LNCaP clone FGC (cell line): ENCODE data around the gene DTNA.

ENCODE experiments used
- DNase-seq: peaks from one replicate; pipeline ENCODE4 v3.0.0-alpha.2; 2011; ENCODE audit warnings: low read depth
- H3K4me3 ChIP-seq: 2 replicates; pipeline ENCODE4 v1.5.1; 2011; ENCODE audit warnings: mild to moderate bottlenecking, low read depth, low read length, control low read depth
- CTCF ChIP-seq: IDR thresholded peaks from 2 replicates; pipeline ENCODE4 v1.5.1; 2012; ENCODE audit warnings: mild to moderate bottlenecking; ENCODE audit not compliant: control insufficient read depth, insufficient read depth; ENCODE audit errors: extremely low read depth

The DTNA gene

DNA sequence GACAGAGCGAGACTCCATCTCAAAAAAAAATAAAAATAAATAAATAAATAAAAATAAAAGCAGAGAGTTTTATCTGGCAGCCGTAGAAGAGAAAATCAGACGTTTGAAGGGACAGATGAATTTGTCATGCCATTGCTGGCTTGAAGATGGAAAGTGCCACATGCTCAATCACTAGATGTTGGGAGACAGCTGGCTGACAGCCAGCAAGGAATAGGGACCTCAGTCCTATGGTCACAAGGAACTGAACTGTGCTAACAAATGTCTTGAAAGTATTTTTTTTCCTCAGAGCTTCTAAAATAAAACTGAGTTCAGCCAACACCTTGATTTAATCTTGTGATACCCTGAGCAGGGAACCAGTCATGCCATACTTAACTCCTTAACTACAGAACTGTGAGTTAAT lies 65.4 kb downstream of the DTNA start:
- no peak for DNase-seq

GRCh38 chr18:34779112-34779511 lies 69.0 kb downstream of the DTNA start:
- TF ChIP-seq CTCF, result no peak
- H3K4me3 ChIP-seq, result no peak overlapping the region
- no peak for DNase-seq

More for the DNA sequence above, 65.4 kb downstream of the DTNA start:
- no peak for TF ChIP-seq CTCF
- H3K4me3 ChIP-seq, result no peak overlapping the region

DNA sequence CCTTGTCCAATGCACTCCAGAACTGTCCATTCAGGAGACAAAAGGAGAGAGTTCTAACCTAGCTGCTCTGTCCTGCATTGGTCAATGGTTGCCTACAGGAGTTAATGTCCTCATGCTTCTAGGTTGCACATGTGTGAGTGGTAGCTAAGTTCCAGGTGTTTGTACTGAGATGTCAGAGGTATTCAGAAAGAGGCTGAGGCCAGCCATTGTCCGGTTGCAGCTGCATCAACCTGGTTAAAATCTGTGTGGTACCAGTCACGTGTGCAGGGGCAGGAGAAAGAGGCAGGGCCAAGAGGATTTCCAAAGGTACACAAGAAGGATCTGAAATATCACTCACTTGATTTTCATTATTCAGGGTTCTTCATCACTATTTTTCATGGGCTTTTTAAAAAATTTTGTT lies 70.8 kb downstream of the DTNA start:
- TF ChIP-seq CTCF, result no peak
- DNase-seq, result no peak
- H3K4me3 ChIP-seq, result no peak overlapping the region

- H3K4me3 ChIP-seq, result no peak overlapping the region
- no peak for TF ChIP-seq CTCF
- no peak for DNase-seq
Observed at GRCh38 chr18:34783501-34783900, 73.4 kb downstream of the DTNA start.

DNA sequence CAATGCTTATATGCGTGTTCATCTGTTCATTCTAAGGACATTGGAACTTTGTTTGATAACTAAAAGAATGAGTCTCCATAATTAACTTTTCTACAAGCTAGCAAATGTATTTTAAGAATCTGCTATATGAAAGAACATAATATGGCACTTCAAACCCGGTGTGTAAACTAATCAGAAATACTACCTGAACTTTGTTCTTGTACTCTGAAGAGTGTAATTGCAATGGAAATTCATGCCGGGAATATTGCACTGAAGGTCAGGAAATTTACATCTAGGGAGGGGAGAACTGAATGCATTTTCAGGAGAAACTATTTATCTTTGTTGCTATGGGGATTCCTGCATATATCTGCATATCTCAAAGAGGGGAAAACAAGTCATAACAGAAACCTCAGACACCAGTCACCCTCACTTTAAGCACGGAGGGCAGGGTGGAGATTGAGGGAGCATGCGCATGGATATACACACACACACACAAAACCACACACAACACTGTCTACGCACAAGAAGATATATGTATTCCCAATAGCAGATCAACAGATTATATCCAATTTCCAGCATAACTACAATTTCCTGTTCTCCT lies 76.2 kb downstream of the DTNA start:
- H3K4me3 ChIP-seq, result no peak overlapping the region
- no peak for TF ChIP-seq CTCF
- no peak for DNase-seq

DNA sequence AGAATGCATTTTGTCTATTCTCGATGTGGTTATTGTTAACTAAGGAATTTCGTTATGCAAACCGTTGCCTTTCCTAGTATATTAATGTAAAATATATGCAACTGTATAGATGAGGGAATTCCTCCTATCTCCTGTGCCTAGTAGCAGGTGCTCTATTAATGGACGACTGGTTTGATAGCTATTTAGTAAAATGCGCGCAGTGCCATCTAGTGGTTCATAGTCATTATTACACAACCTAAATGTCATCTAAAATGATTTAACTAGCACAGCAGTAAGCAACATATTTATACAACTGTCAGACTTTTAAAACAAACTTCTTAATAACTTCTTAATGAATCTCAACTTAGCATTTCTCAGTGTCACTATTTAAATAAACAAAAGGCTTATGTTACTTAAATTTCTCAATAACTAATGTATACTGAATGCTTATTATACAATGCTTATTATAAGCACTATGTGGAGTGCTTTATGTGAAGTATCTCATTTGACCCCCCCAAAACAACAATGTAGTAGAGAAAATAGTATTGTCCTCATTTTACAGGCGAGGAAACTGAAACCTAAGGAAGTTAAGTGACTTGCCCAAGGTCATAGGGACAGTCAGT lies 77.9 kb downstream of the DTNA start:
- peak; percentile 74 for TF ChIP-seq CTCF
- DNase-seq, result peak; percentile 46
- H3K4me3 ChIP-seq, result no peak overlapping the region
